Measurements from ENCODE around the gene PDE9A.

PDE9A gene

GRCh38 chr21:42666023-42666747, 12.8 kb downstream of the PDE9A start:
- no peak for TF ChIP-seq POLR2AphosphoS5 (IDR thresholded peaks at IDR 0.05; ENCODE audit: low read depth, low read length)
- TF ChIP-seq, protein P1, sequence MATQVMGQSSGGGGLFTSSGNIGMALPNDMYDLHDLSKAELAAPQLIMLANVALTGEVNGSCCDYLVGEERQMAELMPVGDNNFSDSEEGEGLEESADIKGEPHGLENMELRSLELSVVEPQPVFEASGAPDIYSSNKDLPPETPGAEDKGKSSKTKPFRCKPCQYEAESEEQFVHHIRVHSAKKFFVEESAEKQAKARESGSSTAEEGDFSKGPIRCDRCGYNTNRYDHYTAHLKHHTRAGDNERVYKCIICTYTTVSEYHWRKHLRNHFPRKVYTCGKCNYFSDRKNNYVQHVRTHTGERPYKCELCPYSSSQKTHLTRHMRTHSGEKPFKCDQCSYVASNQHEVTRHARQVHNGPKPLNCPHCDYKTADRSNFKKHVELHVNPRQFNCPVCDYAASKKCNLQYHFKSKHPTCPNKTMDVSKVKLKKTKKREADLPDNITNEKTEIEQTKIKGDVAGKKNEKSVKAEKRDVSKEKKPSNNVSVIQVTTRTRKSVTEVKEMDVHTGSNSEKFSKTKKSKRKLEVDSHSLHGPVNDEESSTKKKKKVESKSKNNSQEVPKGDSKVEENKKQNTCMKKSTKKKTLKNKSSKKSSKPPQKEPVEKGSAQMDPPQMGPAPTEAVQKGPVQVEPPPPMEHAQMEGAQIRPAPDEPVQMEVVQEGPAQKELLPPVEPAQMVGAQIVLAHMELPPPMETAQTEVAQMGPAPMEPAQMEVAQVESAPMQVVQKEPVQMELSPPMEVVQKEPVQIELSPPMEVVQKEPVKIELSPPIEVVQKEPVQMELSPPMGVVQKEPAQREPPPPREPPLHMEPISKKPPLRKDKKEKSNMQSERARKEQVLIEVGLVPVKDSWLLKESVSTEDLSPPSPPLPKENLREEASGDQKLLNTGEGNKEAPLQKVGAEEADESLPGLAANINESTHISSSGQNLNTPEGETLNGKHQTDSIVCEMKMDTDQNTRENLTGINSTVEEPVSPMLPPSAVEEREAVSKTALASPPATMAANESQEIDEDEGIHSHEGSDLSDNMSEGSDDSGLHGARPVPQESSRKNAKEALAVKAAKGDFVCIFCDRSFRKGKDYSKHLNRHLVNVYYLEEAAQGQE (IDR thresholded peaks at IDR 0.05; ENCODE audit: insufficient read depth in 1 of 2, low read depth in 2 of 2, low read length in 2 of 2) = no peak
- no peak for TF ChIP-seq FOXP2 (optimal IDR thresholded peaks at IDR 0.05; ENCODE audit: borderline replicate concordance, extremely low read depth, extremely low read length, insufficient read depth)
- no peak for TF ChIP-seq SIN3A (IDR thresholded peaks at IDR 0.05; ENCODE audit: borderline replicate concordance, insufficient read depth, low read length)

DNA sequence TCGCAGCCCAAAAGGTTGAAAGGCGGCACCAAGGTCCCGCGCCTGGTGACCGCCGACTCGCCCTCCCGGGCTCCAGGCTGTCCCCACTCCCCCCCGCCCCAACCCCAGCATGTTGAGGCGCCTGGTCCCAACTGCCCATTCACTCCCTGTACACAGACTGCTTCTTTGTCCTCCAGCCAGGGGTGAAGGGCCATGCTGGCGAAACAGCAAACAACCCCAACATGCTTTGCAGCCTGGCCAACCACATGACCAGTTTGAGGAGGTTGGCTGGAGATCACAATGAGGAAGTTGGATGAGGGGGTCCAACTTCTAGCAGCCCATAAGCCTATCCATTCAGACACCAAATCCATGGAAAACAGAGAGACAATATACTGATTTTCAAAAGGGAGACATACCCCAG, 13.5 kb downstream of the PDE9A start:
- TF ChIP-seq TAF1 (IDR thresholded peaks at IDR 0.05; ENCODE audit: borderline replicate concordance, insufficient read depth, low read length) (no peak), SIN3A (IDR thresholded peaks at IDR 0.05; ENCODE audit: borderline replicate concordance, insufficient read depth, low read length) (no peak), POLR2AphosphoS5 (IDR thresholded peaks at IDR 0.05; ENCODE audit: low read depth, low read length) (no peak), FOXP2 (optimal IDR thresholded peaks at IDR 0.05; ENCODE audit: borderline replicate concordance, extremely low read depth, extremely low read length, insufficient read depth) (no peak)
- TF ChIP-seq, protein P1 (IDR thresholded peaks at IDR 0.05; ENCODE audit: insufficient read depth in 1 of 2, low read depth in 2 of 2, low read length in 2 of 2) = no peak

GRCh38 chr21:42668298-42668992, 15.0 kb downstream of the PDE9A start:
- TF ChIP-seq, protein P1 (IDR thresholded peaks at IDR 0.05; ENCODE audit: insufficient read depth in 1 of 2, low read depth in 2 of 2, low read length in 2 of 2) = no peak
- TF ChIP-seq SIN3A (IDR thresholded peaks at IDR 0.05; ENCODE audit: borderline replicate concordance, insufficient read depth, low read length) = no peak
- TF ChIP-seq POLR2AphosphoS5 (IDR thresholded peaks at IDR 0.05; ENCODE audit: low read depth, low read length) = no peak
- no peak for TF ChIP-seq TAF1 (IDR thresholded peaks at IDR 0.05; ENCODE audit: borderline replicate concordance, insufficient read depth, low read length)
- no peak for TF ChIP-seq FOXP2 (optimal IDR thresholded peaks at IDR 0.05; ENCODE audit: borderline replicate concordance, extremely low read depth, extremely low read length, insufficient read depth)

DNA sequence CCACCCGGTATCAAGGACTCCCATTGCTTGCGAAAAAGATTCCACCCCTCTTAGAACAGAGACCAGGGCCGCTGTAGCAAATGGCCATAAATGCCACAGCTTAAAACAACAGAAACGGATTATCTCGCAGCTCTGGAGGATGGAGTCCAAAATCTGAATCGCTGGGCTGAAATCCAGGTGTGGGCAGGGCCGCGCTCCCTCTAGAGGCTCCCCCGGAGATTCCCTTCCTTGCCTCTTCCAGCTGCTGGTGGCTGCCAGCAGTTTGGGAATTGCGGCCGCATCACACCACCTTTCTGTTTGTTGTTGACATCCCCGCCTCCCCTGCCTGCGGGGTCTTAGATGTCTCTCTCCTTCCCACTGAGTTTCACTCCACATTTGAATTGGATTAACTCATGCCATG, 15.6 kb downstream of the PDE9A start:
- no peak for TF ChIP-seq POLR2AphosphoS5 (IDR thresholded peaks at IDR 0.05; ENCODE audit: low read depth, low read length)
- no peak for TF ChIP-seq TAF1 (IDR thresholded peaks at IDR 0.05; ENCODE audit: borderline replicate concordance, insufficient read depth, low read length)
- TF ChIP-seq SIN3A (IDR thresholded peaks at IDR 0.05; ENCODE audit: borderline replicate concordance, insufficient read depth, low read length) = no peak
- TF ChIP-seq, protein P1 (IDR thresholded peaks at IDR 0.05; ENCODE audit: insufficient read depth in 1 of 2, low read depth in 2 of 2, low read length in 2 of 2) = no peak
- TF ChIP-seq FOXP2 (optimal IDR thresholded peaks at IDR 0.05; ENCODE audit: borderline replicate concordance, extremely low read depth, extremely low read length, insufficient read depth) = no peak
